SK-N-MC (cell line): ENCODE data around the gene ITGAE.

Source experiments
- EZH2 ChIP-seq: fragments of 200-600 bp; sonication (generic); IDR thresholded peaks from one replicate; pipeline ENCODE4 v1.6.1; 2017; ENCODE audit warnings: antibody characterized with exemption
- POLR2AphosphoS5 ChIP-seq: IDR thresholded peaks from 2 replicates; pipeline ENCODE4 v1.6.1; 2012; ENCODE audit warnings: mild to moderate bottlenecking, low read depth, low read length, borderline replicate concordance

GRCh38 chr17:3685174-3685573, 115.8 kb downstream of the ITGAE start:
- TF ChIP-seq POLR2AphosphoS5 (no peak), EZH2 (no peak)
